Caki2 (cell line): Measurements from ENCODE around the gene CCIN. TPM values are rescaled to one million over a fixed set of nuclear protein-coding genes. Genes with fewer than 3 reads are reported as not detected.
"Not testable (repeated sequence)": the region's sequence is repeated elsewhere in the genome, so short reads cannot be mapped to it uniquely, and the experiment has no call there.

ENCODE experiments used
- DNase-seq: peaks from one replicate; pipeline ENCODE4 v3.0.0-alpha.2; 2015; ENCODE audit warnings: low read depth
- in situ Hi-C: cut with HindIII; loops from 2 replicates; pipeline ENCODE4 v1.10.0; 2016; ENCODE audit warnings: low sequenced_read_pairs, low pct_unique_long_range_greater_than_20kb, mixed read lengths
- total RNA-seq: library from RNA; depleted of rRNA; stranded (reverse); fragments of >200 nt; shearing (Covaris generic); gene quantifications from 2 replicates; pipeline ENCODE4 v1.2.3, GENCODE V29; 2014; ENCODE audit warnings: low replicate concordance

CCIN gene
- total RNA-seq, 1 experiment from 2014 or later: not detected

DNA sequence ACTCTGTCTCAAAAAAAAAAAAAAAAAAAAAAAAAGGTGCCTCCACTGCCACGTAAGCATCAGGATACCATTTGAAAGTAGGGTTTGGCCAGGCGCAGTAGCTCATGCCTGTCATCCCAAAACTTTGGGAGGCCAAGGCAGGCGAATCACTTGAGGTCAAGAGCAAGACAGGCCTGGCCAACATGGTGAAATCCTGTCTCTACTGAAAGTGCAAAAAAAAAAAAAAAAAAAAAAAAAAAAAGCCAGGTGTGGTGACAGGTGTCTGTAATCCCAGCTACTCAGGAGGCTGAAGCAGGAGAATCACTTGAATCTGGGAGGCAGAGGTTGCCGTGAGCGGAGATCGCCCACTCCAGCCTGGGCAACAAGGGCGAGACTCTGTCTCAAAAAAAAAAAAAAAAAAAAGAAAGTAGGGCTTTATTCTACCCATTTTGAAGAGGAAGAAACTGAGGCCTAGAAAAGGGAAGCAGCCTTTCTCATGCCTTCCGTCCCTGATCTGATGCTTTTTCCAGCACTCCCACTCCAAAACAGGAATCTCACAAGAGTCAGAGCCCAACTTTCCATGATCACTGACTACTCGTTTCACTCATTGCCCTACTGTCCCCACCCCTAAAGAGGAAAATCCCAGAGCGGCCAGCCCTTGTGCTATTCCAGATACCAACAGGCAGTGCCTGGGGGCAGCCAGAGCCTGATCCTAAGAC lies 16.3 kb upstream of the CCIN start:
- no peak for DNase-seq
- in situ Hi-C loops: no loop called here

- in situ Hi-C loops: no loop called here
- DNase-seq: no peak
These were observed 15.4 kb upstream of the CCIN start for GRCh38 chr9:36153746-36154145.

DNA sequence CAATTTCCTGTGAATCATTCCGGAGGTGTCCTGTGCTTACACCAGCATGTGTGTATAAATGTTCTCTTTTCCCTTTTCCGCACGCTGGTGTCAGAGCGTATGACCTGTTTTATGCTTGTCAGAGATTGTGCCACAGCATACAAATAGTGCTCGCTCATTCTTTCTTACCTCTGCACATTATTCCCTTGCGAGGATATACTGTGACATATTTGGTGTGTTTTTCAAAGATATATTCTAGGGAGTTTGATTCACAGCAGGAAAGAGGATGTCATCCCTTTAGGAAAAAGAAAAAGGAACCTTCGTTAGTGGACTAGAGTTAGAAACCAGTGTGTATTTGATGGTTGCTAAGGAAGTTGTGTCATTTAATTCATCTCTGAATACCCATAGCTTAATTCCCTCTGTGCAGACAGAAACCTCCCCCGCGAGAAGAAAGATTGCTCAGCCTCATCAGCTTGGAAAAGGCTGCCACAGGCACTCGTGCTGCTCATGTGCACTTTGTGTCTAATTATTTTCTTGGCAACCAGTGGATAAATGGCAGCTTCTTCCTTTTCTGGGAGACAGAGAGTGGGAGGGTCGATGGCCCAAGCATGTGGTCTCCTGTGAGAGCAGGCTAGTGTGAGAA lies 14.7 kb upstream of the CCIN start:
- in situ Hi-C loops: no loop called here
- peak; percentile 68 for DNase-seq

DNA sequence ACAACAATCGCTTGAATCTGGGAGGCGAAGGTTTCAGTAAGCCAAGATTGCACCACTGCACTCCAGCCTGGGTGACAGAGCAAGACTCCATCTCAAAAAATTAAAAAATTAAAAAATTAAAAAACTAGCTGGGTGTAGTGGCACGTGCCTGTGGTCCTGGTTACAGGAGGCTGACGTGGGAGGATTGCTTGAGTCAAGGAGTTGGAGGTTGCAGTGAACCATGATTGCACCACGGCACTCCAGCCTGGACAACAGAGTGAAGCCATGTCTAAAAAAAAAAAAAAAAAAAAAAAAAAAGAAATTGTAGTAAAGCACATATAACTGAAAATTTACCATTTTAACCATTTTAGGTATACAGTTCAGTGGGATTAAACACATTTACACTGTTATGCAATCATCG lies 13.1 kb upstream of the CCIN start:
- DNase-seq: no peak
- in situ Hi-C loops: no loop called here

DNA sequence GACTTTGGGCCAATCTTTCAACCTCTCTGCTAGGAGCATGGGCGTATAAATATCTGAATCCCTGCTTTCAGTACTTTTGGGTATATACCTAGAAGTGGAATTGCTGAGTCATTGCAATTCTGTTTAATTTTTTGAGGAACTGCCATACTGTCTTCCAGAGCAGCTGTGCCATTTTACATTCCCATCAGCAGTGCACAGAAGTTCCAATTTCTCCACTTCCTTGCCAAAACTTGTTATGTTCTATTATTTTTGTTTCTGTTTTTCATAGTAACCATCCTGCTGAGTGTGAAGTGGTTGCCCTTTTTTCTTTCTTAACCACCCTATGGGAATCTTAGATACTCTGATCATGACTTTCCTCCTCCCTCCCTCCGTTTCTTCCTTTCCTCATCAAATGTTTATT lies 11.1 kb upstream of the CCIN start:
- no peak for DNase-seq
- in situ Hi-C loops: no loop called here

GRCh38 chr9:36158917-36159316 lies 10.3 kb upstream of the CCIN start:
- DNase-seq: no peak
- in situ Hi-C loops: no loop called here

GRCh38 chr9:36159509-36159908 lies 9.7 kb upstream of the CCIN start:
- DNase-seq, in situ Hi-C loops: not testable (repeated sequence)

DNA sequence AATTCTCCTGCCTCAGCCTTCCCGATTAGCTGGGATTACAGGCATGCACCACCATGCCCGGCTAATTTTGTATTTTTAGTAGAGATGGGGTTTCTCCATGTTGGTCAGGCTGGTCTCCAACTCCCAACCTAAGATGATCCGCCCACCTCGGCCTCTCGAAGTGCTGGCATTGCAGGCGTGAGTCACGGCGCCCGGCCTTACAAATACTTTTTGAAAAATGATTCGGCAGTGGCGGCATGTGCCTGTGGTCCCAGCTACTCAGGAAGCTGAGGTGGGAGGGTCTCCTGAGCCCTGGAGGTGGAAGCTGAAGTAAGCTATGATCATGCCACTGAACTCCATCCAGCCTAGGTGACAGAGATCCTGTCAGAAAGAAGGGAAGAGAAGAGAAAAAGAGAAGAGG lies 9.1 kb upstream of the CCIN start:
- in situ Hi-C loops, DNase-seq: not testable (repeated sequence)

- in situ Hi-C loops: no loop called here
- no peak for DNase-seq
These were observed 8.0 kb upstream of the CCIN start for GRCh38 chr9:36161187-36161586.

GRCh38 chr9:36162211-36162738 lies 6.9 kb upstream of the CCIN start:
- in situ Hi-C loops: no loop called here
- DNase-seq: no peak

- in situ Hi-C loops: no loop called here
- DNase-seq: peak; percentile 29
These were observed 6.0 kb upstream of the CCIN start for GRCh38 chr9:36163049-36163785.

DNA sequence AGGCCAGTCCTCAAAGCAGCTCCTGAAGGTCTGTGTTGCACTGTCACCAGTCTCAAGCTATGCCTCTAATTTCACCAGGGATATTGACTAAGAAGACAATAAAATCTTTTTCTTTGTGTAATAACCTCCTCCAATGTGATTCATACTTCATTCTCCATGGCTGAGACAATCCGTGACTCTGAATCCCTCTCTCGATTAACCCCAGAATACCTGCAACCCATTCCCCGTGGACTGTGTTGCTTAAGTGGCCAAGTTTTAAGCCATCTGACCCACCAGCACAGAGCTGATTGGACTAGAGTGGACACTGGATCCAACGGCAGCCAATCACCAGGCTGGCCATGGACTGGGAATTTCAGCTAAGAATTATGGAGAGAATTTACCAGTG lies 5.4 kb upstream of the CCIN start:
- DNase-seq: no peak
- in situ Hi-C loops: no loop called here

DNA sequence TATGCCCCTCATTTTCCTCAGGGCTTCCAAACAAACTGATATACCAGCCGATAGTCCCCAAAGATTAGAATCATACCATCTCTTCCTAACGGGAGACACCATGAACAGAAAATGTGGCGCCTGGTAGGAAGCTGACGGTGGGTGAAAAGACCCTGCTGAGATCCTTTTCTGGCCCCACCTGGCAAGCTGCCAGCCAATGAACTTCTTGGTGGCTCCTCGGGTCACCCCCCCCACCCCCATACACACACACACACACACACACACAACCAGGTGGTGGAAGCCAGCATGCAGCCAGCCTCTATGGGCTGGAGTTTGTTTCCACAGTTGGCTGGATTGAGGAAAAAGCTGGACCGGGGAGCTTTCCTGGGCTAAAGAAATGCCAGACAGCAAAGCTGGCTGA lies 4.8 kb upstream of the CCIN start:
- in situ Hi-C loops: no loop called here
- DNase-seq: no peak

GRCh38 chr9:36164989-36165388 lies 4.2 kb upstream of the CCIN start:
- no peak for DNase-seq
- in situ Hi-C loops: no loop called here

DNA sequence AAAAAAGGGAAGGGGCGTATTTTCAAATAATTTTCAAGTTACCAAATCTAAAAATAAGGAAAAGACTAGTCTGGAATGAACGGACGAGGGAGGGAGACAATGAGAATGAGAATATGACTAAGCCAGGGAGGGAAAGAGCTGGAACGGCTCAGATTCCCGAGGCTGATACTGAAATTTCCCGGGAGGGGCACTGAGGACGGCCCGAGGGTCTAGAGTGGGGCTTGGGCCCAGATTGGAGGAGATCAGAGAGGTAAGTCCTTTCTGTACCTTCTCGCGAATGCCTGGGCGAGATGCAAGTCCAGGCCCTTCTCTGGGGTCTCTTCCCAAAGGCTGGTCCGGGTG lies 3.4 kb upstream of the CCIN start:
- DNase-seq: no peak
- in situ Hi-C loops: no loop called here

DNA sequence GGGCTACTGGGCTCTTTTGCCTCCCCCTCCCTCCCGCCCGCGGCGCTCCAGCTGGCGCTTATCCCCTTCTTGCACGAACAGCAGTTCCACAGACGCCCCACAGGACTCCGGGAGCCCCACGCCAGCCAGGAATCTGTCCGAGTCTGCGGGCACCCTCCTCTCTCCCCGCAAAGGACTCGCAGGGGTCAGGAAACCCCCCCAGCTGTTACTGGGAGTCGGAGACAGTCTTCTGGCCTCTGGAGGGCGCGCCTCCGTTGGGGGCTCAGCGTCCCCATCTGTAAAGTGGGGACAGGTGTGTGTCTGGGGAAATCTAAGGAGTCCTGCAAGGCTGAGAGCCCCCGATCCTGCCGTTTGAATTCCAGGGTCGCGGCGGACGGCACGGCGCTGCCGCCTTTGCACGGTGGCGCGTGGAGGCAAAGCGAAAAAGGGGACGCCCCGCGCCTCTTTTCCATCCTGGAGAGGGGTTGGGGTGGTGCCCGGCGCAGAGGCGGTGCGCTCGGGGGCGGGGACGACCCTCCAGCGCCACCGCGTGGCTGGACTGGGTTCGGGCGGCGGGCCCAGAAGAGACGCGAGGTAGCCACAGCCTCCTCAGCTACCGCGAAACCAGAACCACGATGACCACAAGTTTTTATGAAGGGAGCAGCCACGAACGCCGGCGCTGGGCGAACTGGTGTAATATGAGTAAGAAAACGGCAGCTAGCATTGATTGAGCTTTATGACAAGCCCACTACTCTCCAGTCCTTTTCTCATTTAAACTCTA lies 2.8 kb upstream of the CCIN start:
- in situ Hi-C loops: no loop called here
- DNase-seq: peak; percentile 68

DNA sequence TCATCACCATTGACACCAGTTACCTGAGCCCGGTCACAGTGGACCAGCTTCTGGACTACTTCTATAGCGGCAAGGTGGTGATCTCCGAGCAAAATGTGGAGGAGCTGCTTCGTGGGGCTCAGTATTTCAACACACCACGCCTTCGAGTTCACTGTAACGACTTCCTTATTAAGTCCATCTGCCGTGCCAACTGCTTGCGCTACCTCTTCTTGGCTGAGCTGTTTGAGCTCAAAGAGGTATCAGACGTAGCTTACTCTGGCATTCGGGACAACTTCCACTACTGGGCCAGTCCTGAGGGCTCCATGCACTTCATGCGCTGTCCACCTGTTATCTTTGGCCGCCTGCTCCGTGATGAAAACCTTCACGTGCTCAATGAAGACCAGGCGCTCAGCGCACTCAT lies 520 bp downstream of the CCIN start:
- in situ Hi-C loops: no loop called here
- no peak for DNase-seq

GRCh38 chr9:36170531-36170930 lies 1.3 kb downstream of the CCIN start:
- DNase-seq: no peak
- in situ Hi-C loops: no loop called here

GRCh38 chr9:36173861-36174260 lies 4.7 kb downstream of the CCIN start:
- DNase-seq: no peak
- in situ Hi-C loops: no loop called here
